HS-27A (cell line): ENCODE measurements around the gene TTC17.
A peak's percentile ranks its signal among the peaks of the same experiment; 100 is the strongest.
"Not testable (repeated sequence)": the region's sequence is repeated elsewhere in the genome, so short reads cannot be mapped to it uniquely, and the experiment has no call there.

Experiments used
- DNase-seq: peaks from one replicate; pipeline ENCODE4 v3.0.0-alpha.2; 2012; ENCODE audit warnings: low read depth, missing footprints

Gene TTC17

DNA sequence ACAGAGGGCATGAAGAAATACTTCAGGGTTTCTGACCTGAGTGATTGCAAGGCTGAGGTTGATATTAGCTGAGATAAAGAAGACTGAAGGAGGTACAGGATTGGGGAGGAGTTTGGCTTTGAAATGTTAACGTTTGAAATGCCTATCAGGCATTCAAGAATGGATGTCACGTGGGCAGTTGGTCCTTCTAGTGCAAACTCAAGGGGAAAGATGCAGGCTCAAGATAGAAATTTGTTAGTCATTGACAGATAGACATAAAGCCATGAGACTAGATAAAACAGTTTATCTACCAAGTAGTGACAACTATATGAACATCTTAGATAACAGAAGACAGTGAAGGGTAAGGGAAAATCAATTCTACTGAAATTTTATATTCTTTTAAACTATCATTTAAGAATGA is 23.1 kb downstream of the TTC17 start:
- no peak for DNase-seq

DNA sequence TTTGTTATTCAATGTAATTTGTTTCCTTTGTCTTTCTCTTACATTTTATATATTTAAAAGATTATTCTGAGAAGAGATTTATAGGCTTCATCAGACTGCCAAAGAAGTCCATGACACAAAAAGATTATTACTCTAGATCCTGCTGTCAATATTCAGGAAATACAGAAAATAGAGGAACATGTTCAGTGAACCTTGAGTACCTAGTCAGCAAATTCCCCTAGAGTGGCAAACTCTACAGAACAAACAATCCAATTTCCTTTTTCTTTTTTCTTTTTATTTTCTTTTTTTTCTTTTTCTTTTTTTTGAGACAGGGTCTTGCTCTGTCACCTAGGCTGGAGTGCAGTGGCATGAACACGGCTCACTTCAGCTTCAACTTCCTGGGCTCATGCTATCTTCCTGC is 23.9 kb downstream of the TTC17 start:
- DNase-seq, result no peak

DNA sequence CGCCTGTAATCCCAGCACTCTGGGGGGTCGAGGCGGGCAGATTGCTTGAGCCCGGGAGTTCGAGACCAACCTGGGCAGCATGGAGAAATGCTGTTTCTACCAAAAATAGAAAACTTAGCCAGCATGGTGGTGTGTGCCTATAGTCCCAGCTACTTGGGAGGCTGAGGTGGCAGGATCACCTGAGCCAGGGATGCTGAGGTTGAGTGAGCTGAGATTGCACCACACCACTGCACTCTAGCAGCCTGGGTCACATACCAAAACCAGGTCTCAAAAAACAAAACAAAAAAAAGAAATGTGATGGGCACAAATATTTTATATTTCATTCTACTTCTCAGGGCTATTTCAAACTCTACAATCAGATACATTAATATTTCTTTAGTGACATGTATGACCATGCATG is 25.7 kb downstream of the TTC17 start:
- no peak for DNase-seq

GRCh38 chr11:43392713-43393112 is 34.0 kb downstream of the TTC17 start:
- DNase-seq, result no peak

DNA sequence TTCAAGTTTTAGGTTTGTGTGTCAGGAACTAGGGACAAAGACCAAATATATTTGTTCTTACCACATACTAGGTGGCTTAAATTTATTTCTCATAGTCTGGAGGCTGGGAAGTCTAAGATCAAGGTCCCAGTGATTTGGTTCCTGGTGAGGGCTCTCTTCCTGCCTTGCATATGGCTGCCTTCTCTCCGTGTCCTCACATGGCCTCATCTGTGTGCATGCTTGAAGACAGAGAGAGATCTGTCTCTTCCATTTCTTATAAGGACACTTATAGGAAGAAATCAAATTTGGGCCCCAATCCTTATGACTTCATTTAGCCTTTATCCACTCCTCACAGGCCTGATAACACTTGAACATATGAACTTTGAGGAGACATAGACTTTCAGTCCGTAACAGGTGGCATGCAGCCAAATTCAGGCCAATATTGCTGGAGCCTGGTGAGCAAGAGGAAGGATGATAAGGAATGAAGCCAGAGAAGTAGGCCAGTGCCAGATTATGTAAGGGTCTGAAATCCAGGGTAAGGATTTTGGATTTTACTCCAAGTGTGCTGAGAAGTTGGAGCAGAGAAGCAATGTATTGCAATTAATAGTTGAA is 35.1 kb downstream of the TTC17 start:
- DNase-seq, result no peak

DNA sequence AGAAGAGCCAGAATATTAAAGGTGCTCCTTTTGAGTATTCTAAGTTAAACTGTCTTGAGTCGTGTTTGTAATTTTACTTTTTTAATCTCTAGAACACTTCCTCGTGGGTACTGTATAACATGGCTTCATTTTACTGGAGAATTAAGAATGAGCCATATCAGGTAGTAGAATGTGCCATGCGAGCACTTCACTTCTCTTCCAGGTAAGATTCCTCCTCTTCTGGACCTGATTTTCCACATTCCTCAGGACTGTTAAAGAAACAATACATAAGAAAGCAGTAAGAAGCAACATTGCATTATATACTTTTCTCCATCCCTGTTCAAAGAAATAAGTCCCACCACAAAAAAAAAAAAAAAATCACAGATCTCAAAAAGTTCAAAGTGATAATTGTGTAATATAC is 37.9 kb downstream of the TTC17 start:
- no peak for DNase-seq

DNA sequence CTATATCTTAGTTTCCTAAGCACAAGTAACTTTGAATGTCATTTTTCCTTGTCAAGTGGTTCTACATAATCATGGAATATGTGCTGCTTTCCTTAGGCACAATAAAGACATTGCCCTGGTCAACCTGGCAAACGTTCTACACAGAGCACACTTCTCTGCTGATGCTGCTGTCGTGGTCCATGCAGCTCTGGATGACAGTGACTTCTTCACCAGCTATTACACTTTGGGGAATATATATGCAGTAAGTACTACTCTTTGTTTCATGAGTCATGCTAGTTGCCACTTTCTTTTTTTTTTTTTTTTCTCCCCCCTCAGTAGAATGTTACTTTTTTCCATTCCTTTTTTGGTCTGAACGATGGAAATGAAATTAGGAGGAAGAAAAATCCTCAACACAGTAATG is 38.5 kb downstream of the TTC17 start:
- no peak for DNase-seq

- no peak for DNase-seq
Observed at GRCh38 chr11:43399983-43400630, 41.4 kb downstream of the TTC17 start.

- no peak for DNase-seq
Observed at GRCh38 chr11:43401252-43401651, 42.5 kb downstream of the TTC17 start.

DNA sequence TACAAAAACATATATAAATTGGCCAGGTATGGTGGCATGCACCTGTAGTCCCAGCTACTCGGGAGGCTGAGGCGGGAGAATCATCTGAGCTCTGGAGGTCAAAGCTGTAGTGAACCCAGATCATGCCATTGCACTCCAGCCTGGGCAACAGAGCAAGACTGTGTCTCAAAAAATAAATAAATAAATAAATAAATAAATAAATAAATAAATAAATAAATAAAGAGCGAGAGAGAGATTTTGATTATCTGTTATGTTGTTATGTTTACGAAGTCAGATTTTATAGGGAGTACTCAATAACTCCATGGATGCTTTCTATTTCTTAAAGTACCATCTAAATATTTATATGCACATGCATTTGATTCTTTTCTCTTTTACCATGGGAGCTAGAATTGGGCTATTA is 43.1 kb downstream of the TTC17 start:
- not testable (repeated sequence) for DNase-seq

GRCh38 chr11:43403357-43404231 is 44.9 kb downstream of the TTC17 start:
- no peak for DNase-seq

- DNase-seq, result no peak
Observed at GRCh38 chr11:43404406-43404805, 45.7 kb downstream of the TTC17 start.

DNA sequence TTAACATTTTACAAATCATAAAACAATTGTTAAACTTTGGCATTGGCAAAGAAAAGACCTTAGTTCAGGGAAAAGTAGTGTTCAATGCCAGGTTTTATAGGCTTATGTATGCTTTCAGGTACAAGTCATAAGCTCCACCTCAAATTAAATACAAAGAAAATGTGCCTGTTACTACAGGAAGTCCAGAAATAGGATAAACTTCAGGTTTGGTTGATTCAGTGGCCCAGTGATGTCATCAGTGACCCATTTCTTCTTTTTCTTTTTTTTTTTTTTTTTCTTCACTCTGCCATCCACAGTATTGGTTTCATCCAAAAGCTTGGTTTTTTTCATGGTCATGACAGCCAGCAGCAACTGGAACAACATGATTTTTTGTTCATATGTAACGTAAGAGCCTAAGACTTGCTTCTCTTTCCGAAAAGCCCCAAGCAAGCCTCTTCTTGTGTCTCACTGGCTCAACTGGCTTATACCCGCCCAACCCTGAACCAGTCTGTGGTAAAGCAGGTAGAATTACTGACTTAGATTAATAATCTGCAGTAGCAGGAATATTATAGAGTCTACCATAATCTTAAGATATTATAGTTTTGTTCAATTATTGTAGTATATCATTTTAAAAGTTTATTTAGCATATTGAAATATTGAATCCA is 46.2 kb downstream of the TTC17 start:
- DNase-seq, result no peak

- no peak for DNase-seq
Observed at GRCh38 chr11:43408277-43408676, 49.6 kb downstream of the TTC17 start.

DNA sequence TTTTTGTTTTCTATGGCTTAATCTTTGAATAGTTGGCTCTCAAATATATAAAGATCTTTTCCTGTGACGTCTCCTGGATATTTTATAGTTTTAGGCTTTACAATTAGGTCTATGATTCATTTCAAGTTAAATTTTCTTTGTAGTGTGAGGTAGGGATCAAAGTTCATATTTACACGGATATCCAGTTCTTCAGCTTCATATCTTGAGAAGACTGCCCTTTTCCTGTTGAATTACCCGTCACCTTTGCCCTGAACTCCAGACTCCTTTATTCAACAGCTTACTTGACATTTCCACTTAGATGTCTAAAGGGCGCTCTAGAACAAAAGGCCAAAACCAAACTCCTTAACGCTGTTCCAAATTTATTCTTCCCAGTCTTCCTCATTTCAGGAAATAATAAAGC is 51.7 kb downstream of the TTC17 start:
- no peak for DNase-seq

GRCh38 chr11:43418197-43418596 is 59.5 kb downstream of the TTC17 start:
- no peak for DNase-seq

- peak; percentile 5 for DNase-seq
Observed at GRCh38 chr11:43419460-43419859, 60.7 kb downstream of the TTC17 start.

GRCh38 chr11:43427971-43428370 is 69.3 kb downstream of the TTC17 start:
- no peak for DNase-seq

GRCh38 chr11:43430916-43431315 is 72.2 kb downstream of the TTC17 start:
- not testable (repeated sequence) for DNase-seq

DNA sequence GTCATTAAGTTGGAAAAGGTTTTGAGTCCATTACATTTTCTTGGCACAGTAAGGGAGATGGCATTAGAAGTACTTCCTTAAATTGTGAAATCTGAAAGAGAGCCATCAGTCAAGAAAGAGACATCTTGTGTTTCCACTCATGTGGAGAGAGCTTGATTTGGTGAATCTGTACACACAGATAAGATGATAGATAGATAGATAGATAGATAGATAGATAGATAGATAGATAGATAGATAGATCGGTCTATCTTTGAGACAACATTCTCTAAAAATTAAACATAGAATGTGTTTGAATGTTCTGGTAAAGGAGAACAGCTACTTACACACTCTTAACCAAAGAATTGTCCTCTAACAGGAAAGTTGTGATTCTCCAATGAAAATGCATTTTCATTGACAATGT is 76.2 kb downstream of the TTC17 start:
- no peak for DNase-seq

DNA sequence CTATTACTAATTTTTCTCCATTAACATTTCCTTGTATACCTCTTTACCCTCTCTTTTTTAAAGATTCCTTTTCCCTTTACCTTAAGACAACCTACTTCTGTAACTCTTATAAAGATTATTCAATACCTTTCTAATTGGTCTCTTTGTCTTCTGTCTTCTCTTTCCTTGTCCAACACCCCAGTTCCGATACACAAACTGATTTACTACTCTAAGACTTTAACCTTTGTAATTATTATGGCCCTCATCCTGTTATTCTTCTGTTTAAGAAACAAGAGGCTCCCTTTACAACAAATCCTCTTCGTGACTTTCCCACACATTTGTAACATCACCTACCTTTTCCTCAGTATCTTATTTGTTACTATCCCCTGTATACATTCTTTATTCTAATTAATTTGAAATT is 81.8 kb downstream of the TTC17 start:
- no peak for DNase-seq

DNA sequence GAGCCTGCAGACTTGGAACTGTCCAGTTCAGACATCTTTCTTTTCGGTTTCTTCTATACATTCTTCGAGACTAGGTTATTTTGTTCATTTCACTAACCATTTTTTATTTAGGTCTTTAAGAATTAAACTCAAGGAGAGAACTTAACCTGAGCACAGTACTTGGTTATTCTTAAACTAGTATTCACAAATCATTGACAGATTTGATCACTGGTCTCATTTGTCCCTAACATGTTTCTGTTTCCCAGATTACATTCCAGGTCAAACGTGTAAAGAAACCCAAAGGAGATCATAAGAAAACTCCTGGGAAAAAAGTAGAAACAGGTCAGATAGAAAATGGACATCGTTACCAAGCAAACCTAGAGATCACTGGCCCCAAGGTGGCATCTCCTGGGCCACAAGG is 85.1 kb downstream of the TTC17 start:
- DNase-seq, result no peak

DNA sequence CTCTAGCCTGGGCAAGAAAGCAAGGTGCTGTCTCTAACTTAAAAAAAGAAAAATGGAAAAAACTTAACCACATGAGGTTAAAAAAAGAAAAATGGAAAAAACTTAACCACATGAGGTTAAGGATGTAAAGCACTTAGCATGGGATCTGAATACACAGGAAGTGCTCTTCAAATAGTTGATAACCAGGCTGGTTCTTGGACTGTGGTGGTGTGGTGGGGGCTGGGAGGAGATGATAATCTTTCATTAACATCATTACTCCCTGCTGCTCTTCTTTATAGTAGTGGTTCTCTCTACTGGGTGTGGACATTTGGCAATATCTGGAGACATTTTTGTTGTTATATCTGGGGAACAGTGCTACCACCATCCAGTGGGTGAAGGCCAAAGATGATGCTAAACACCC is 88.4 kb downstream of the TTC17 start:
- no peak for DNase-seq
